Caco-2 (cell line): Measurements from ENCODE around the gene MBD4. TPM values are rescaled to one million over a fixed set of nuclear protein-coding genes. Genes with fewer than 3 reads are reported as not detected.

Source experiments
- BruUV-seq: library from RNA; stranded (reverse); fragments of 400-500 nt; replicated peaks from 2 replicates; lab custom pipeline; 2021; lab: Mats Ljungman, UMichigan
- CTCF ChIA-PET: fragments of 300-600 bp; sonication (Branson Sonifier 250); formaldehyde crosslinking; loops from one replicate; lab custom pipeline; 2022; ENCODE audit warnings: antibody characterized with exemption; lab: Charles Lee
- POLR2A ChIA-PET: fragments of 300-600 bp; sonication (Branson Sonifier 250); formaldehyde crosslinking; loops from one replicate; lab custom pipeline; 2022; ENCODE audit warnings: antibody characterized with exemption; lab: Charles Lee
- DNase-seq, 2 experiments: peaks; one replicate each; pipeline versions ENCODE4 v3.0.0 to v3.0.0-alpha.2; 2020 to 2022
- H3K27me3 ChIP-seq: replicated peaks from 2 replicates; pipeline ENCODE4 v1.6.0; 2011; ENCODE audit warnings: low read length; ENCODE audit not compliant: control insufficient read depth, insufficient read depth
- H3K36me3 ChIP-seq: 2 replicates; pipeline ENCODE4 v1.5.1; 2011; ENCODE audit warnings: low read length; ENCODE audit not compliant: control insufficient read depth, insufficient read depth
- H3K4me1 ChIP-seq: fragments of 250-450 bp; sonication (Bioruptor Pico); 2 replicates; pipeline ENCODE4 v1.5.1; 2020; ENCODE audit warnings: mild to moderate bottlenecking
- H3K4me3 ChIP-seq: 2 replicates; pipeline ENCODE4 v1.5.1; 2011; ENCODE audit warnings: low read depth, mild to moderate bottlenecking, control low read depth, low read length
- H3K9me3 ChIP-seq: fragments of 250-450 bp; sonication (Bioruptor Pico); 2 replicates; pipeline ENCODE4 v1.5.1; 2020; ENCODE audit warnings: mild to moderate bottlenecking, moderate library complexity
- H3K27ac Mint-ChIP-seq: one replicate; pipeline ENCODE4 v1.8.0; 2022; ENCODE audit warnings: mixed read lengths; ENCODE audit not compliant: unreplicated experiment
- H3K27me3 Mint-ChIP-seq: one replicate; pipeline ENCODE4 v1.8.0; 2022; ENCODE audit warnings: mixed read lengths; ENCODE audit not compliant: insufficient read depth, unreplicated experiment
- H3K36me3 Mint-ChIP-seq: one replicate; pipeline ENCODE4 v1.8.0; 2022; ENCODE audit warnings: mild to moderate bottlenecking, mixed read lengths; ENCODE audit not compliant: insufficient read depth, unreplicated experiment
- H3K4me1 Mint-ChIP-seq: one replicate; pipeline ENCODE4 v1.8.0; 2022; ENCODE audit warnings: low read depth, mixed read lengths; ENCODE audit not compliant: unreplicated experiment
- H3K4me3 Mint-ChIP-seq: one replicate; pipeline ENCODE4 v1.8.0; 2022; ENCODE audit warnings: mild to moderate bottlenecking, moderate library complexity, mixed read lengths; ENCODE audit not compliant: unreplicated experiment
- H3K9me3 Mint-ChIP-seq: one replicate; pipeline ENCODE4 v1.8.0; 2022; ENCODE audit warnings: mixed read lengths; ENCODE audit not compliant: unreplicated experiment
- intact Hi-C: fragments of 100-400 bp; cut with micrococcal nuclease; formaldehyde crosslinking; loops from one replicate; pipeline ENCODE4 v1.10.0; 2022; ENCODE audit not compliant: unreplicated experiment
- total RNA-seq: library from RNA; stranded (reverse); gene quantifications from 2 replicates; pipeline ENCODE4 v1.2.3, GENCODE V29; 2022
- TF ChIP-seq, protein P1 (sequence below), 2 experiments: fragments of 200-600 bp in 1 of 2; IDR thresholded peaks; 1 replicate in 1 of 2; 2 replicates in 1 of 2; pipeline versions ENCODE4 v1.5.1 to v1.8.0; 2011 to 2022; ENCODE audit warnings: antibody characterized with exemption in 1 of 2, control low read depth in 1 of 2, inconsistent platforms in 1 of 2, low read depth in 1 of 2, low read length in 1 of 2, mild to moderate bottlenecking in 1 of 2, moderate library complexity in 1 of 2; ENCODE audit not compliant: insufficient read depth in 1 of 2, severe bottlenecking in 1 of 2, unreplicated experiment in 1 of 2

The MBD4 gene
- total RNA-seq, 1 experiment from 2014 or later: 33.5 TPM

- peak; percentile 92 to 94 for DNase-seq
- Mint-ChIP-seq H3K4me3 (peak within 1 kb of the TSS; percentile 71), H3K4me1 (peaks cover 21% of the 10 kb centered on the region), H3K27me3 (peaks cover 3% of the 10 kb centered on the region), H3K27ac (peak within 1 kb of the TSS; percentile 34), H3K9me3 (no peaks in the 10 kb centered on the region), H3K36me3 (peaks cover 38% of the 10 kb centered on the region)
- TF ChIP-seq, protein P1, sequence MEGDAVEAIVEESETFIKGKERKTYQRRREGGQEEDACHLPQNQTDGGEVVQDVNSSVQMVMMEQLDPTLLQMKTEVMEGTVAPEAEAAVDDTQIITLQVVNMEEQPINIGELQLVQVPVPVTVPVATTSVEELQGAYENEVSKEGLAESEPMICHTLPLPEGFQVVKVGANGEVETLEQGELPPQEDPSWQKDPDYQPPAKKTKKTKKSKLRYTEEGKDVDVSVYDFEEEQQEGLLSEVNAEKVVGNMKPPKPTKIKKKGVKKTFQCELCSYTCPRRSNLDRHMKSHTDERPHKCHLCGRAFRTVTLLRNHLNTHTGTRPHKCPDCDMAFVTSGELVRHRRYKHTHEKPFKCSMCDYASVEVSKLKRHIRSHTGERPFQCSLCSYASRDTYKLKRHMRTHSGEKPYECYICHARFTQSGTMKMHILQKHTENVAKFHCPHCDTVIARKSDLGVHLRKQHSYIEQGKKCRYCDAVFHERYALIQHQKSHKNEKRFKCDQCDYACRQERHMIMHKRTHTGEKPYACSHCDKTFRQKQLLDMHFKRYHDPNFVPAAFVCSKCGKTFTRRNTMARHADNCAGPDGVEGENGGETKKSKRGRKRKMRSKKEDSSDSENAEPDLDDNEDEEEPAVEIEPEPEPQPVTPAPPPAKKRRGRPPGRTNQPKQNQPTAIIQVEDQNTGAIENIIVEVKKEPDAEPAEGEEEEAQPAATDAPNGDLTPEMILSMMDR (IDR thresholded peaks at IDR 0.05; ENCODE audit: insufficient read depth in 1 of 2, low read depth in 1 of 2, low read length in 1 of 2, severe bottlenecking in 1 of 2, unreplicated experiment in 1 of 2): no peak
- no peaks in the 10 kb centered on the region for H3K27me3 ChIP-seq
- no peaks in the 10 kb centered on the region for H3K9me3 ChIP-seq
- peaks cover 3% of the 10 kb centered on the region; the same call in 1 of the 2 replicates for H3K36me3 ChIP-seq
- BruUV-seq: no TSS peak
- ChIA-PET CTCF (interaction anchor here (2.2 kb wide), 1 partner anchor 45 kb away, joined by 10 read pairs; no protein-coding TSS in a partner anchor), POLR2A (interaction anchor here (0.5 to 1.1 kb wide), 4 partner anchors 11 to 178 kb away, joined by 3 to 5 read pairs (median 3); partner anchors contain the start of genes IFT122, MBD4 and PLXND1)
- intact Hi-C loops: no loop called here
- H3K4me3 ChIP-seq: peak within 1 kb of the TSS; percentile 50
- 0 out of 2 replicates have a peak, but pooled peaks cover 6% of the 10 kb centered on the region for H3K4me1 ChIP-seq
Measured at GRCh38 chr3:129428376-129429079, 11.2 kb downstream of the MBD4 start, which contains the start of gene EFCAB12. Gene EFCAB12 (minus strand): TSS chr3:129428636. CDS start chr3:129428488, 148 bp downstream.

DNA sequence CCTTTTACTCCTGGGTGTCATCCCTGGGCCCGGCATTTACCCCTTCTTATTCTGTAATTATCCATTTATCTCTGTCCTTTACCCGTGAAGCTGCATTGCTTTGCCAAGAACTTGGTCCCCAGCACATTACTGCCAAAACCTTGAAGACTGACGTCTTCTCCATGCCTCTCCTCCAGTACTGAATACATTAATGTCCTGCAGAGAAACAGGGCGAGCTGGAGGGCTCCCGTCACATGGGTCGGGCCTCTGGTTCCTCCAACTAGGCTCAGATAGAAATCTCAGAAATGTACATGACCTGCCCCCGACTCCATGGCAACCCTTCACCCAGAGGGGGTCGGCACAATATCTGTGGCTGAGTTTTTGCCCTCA, 11.8 kb downstream of the MBD4 start:
- no peak for DNase-seq
- H3K4me1 ChIP-seq: 0 out of 2 replicates have a peak, but pooled peaks cover 3% of the 10 kb centered on the region
- H3K4me3 Mint-ChIP-seq: peak overlapping the region; percentile 71
- intact Hi-C loops: no loop called here
- peaks cover 3% of the 10 kb centered on the region for H3K27me3 Mint-ChIP-seq
- ChIA-PET POLR2A (interaction anchor here (0.5 to 0.7 kb wide), 2 partner anchors 12 to 17 kb away, joined by 3 read pairs; partner anchors contain the start of genes IFT122 and MBD4), CTCF (interaction anchor here (2.2 kb wide), 1 partner anchor 45 kb away, joined by 10 read pairs; no protein-coding TSS in a partner anchor)
- peaks cover 23% of the 10 kb centered on the region for H3K4me1 Mint-ChIP-seq
- no peak overlapping the region for H3K27ac Mint-ChIP-seq
- peaks cover 34% of the 10 kb centered on the region for H3K36me3 Mint-ChIP-seq
- H3K9me3 ChIP-seq: no peaks in the 10 kb centered on the region
- H3K9me3 Mint-ChIP-seq: no peaks in the 10 kb centered on the region
- peak overlapping the region; percentile 50 for H3K4me3 ChIP-seq
- TF ChIP-seq, protein P1 (IDR thresholded peaks at IDR 0.05; ENCODE audit: insufficient read depth in 1 of 2, low read depth in 1 of 2, low read length in 1 of 2, severe bottlenecking in 1 of 2, unreplicated experiment in 1 of 2): no peak
- BruUV-seq: no TSS peak
- no peaks in the 10 kb centered on the region for H3K27me3 ChIP-seq
- peaks cover 3% of the 10 kb centered on the region; the same call in 1 of the 2 replicates for H3K36me3 ChIP-seq

GRCh38 chr3:129425619-129426018, 14.1 kb downstream of the MBD4 start:
- Mint-ChIP-seq H3K4me1 (peaks cover 23% of the 10 kb centered on the region), H3K27ac (no peak overlapping the region), H3K27me3 (peaks cover 3% of the 10 kb centered on the region), H3K4me3 (no peak overlapping the region), H3K9me3 (no peaks in the 10 kb centered on the region), H3K36me3 (peaks cover 16% of the 10 kb centered on the region)
- POLR2A ChIA-PET: interaction anchor here (0.6 kb wide), 1 partner anchor 100 kb away, joined by 4 read pairs; no protein-coding TSS in a partner anchor
- Histone ChIP-seq H3K9me3 (no peaks in the 10 kb centered on the region), H3K4me1 (0 out of 2 replicates have a peak, but pooled peaks cover 3% of the 10 kb centered on the region), H3K36me3 (no peaks in the 10 kb centered on the region), H3K4me3 (no peak overlapping the region), H3K27me3 (no peaks in the 10 kb centered on the region)
- TF ChIP-seq, protein P1 (IDR thresholded peaks at IDR 0.05; ENCODE audit: insufficient read depth in 1 of 2, low read depth in 1 of 2, low read length in 1 of 2, severe bottlenecking in 1 of 2, unreplicated experiment in 1 of 2): no peak
- CTCF ChIA-PET: interaction anchor here (0.6 kb wide), 1 partner anchor 9 kb away, joined by 3 read pairs; no protein-coding TSS in a partner anchor
- no peak for DNase-seq
- no TSS peak for BruUV-seq
- intact Hi-C loops: no loop called here
